KG1 (cell line): ENCODE data around the gene ACBD3.
"Not testable (repeated sequence)": the region's sequence is repeated elsewhere in the genome, so short reads cannot be mapped to it uniquely, and the experiment has no call there.

ENCODE experiments used
- DNase-seq: peaks from one replicate; lab custom pipeline; 2025; lab: John Stamatoyannopoulos, UW

ACBD3 gene

DNA sequence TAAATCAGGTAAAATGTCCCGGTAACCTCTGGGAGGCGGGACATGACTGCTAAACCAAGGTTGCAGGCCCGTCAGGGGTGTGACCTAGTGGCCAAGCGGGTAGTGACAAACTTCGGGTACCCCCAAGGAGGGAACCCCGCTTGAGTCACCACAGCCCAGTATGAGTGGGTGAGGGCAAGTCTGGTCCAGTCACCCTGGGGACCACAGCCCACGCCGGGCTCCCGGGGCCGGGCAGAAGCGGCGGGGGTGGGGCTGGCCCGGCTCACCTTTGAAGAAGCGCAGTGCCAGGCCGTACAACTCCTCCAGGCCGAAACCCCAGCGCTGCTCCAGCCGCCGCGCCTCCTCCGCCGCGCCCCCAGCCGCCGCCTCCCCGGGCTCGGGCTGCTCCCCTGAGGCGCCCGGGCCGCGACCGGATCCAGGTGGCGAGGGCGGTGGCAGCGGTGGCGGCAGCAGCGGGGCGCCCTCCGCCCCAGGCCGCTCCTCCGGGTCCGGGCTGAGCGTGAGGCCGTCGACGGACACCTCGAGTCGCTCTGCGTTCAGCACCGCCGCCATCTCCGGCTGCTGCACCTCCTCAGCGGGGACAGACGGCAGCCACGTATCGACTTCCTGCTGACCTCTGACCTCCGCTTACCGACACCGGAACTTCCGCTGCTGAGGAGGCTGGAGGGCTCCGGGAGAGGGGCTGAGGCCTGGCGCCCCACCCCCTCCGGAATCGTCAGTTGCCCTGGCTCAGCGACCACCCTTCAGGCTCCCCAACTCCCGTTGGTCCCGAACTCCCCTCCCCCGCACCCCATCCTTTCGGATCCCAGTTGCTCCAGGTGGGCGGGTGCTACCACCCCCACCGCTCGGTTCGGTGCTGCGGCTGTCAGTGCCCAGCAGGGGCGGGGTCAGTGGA is at the start of gene ACBD3:
Gene ACBD3, minus strand, starts transcription at position 618 of the 895 bp plus-strand sequence. Its CDS starts 66 bp downstream, at position 552.
- DNase-seq, result peak; percentile 70

DNA sequence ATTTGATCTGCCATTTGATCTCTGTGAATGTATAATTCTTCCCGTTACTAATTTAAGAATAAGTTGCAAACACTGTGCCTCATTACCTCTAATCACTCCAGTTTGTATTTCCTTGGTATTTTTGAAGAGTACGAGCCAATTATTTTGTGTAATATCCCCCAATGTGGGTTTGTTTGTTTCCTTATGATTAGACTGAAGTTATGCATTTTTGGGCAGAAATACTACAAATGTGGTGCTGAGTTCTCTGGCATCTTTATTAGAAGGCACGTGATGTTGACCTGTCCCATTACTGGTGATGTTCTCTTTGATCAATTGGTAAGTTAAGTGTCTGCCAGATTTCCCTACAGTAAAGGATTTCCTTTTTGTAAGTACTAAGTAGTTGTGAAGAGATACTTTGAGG is 47.3 kb upstream of the ACBD3 start:
- DNase-seq, result no peak

DNA sequence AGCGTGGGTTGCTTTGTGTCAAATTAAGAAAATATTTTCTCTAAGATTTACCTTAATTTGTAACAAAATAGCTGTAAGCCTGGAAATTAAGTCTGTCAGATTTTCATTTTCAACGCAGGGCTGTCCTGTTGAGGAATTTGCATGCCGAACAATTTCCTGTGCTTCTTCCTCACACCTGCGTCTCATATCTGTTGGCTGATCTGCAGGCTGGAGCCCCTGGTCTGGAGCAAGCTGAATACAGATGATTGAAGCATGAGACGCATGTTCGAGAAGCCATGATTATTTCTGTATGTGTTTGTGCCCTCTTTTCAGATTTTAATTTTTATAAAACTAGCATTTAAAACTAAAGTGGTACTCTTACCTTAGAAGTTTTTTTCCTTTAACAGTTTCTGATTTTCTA is 46.8 kb upstream of the ACBD3 start:
- DNase-seq, result no peak

DNA sequence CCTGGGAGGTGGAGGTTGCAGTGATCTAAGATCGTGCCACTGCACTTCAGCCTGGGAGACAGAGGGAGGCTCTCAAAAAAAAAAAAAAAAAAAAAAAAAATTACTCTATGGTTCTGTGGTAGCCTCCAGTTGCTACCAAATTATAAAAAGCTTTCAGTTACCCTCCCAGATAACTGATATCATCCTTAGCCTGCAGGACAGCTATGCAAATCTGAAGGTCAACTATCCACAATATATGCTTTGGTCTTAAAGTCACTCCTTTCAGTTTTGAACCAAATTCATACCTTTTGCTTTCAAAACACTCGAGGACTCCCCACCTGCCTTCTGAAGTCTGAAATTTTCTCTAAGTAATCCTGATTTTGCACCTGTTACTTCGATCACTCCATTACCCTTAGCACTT is 40.1 kb upstream of the ACBD3 start:
- DNase-seq, result no peak

DNA sequence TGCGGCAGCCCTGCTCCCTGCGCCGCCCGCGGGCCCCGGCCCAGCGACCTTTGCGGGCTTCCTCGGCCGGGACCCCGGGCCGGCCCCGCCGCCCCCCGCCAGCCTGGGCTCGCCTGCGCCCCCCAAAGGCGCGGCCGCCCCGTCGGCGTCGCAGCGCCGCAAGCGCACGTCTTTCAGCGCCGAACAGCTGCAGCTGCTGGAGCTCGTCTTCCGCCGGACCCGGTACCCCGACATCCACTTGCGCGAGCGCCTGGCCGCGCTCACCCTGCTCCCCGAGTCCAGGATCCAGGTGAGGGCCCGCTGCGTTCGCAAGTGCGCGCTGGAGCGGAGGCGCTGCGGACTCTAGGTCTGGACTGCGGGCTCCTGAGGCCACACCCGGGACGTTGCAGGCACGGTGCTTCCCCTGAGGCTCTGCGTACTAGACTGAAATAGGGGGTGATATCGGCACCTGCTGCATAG is 37.3 kb upstream of the ACBD3 start:
- DNase-seq, result no peak

DNA sequence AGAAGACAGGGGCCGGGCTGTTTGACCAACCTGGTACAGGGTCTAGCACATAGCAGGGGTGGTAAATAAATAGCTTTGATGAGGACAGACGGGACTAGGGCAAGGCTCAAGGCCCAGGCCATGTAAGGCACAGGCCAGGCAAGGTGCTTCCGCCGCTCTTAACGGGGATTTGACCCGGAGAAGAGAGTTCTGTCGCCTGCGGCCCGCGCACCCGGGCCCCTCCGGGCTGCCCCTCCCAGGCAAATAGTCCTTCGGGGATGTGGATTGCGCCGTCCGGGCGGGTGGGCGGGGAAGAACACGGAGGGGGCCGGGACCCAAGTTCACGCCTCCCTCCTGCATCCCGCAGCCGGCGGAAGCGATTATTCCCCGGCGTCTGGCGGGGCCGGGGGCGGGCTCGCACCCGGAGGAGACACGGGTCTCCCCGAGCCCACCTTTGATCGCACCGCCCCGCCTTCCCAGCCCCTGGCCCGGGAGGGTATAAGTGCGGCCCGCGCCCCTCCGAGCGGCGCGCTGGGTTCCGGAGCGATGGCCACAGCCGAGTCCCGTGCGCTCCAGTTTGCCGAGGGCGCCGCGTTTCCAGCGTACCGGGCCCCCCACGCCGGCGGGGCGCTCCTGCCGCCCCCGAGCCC is 36.7 kb upstream of the ACBD3 start, which contains the start of gene MIXL1:
Gene MIXL1, plus strand, starts transcription at position 508 of the 629 bp plus-strand sequence. Its CDS starts 18 bp downstream, at position 526.
- DNase-seq, result no peak

DNA sequence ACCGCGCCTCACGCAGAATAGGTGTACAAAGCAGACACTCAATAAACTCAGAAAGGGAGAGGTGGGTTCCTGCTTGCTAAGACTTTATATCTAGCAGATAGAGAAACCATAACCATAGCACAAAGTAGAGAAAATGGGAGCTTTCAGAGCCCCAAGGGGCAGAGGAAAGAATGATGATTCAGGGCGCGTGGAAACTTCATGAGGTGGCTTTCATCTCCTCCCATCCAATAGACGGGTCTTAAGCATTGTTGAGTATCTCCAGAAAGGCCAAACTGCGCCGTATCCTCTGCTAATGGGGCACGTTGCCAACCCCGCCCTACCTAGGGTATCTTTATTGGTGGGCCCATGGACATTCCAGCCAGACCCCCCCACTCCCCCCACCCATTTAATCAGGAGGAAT is 36.1 kb upstream of the ACBD3 start:
- no peak for DNase-seq

DNA sequence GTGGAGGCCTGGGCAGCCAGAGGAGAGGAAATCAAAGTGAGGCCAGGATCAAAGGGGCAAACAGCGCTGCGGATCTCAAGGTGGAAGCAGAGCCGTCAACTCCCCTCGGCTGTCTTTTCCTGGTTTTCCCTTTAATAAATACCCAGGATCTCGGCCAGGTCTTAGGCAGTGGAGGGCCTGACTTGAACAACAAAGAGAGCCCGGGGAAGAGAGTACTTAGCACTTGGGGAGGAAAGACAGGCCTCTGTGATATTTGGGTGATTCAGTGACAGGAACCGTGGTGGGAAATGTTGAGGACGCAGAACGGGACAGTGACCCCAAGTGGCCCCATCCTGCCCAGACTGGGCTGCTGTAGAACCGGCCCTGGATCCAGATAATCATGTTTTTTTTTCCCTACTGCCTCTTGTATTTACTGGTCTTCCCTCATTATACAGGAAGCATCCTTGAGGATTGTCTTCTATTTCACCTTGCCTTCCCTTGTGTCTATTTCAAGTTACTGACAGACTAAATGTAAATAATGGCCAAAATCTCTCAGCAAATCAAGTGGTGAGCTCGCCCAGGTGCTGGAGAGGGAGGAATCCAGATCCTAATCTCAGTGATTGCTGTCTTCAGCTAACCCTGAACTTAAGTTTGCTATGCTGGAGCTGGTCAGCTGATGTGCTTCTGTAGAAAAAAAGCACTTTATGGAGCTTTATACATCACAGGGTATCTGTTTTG is 34.1 kb upstream of the ACBD3 start:
- DNase-seq, result no peak

DNA sequence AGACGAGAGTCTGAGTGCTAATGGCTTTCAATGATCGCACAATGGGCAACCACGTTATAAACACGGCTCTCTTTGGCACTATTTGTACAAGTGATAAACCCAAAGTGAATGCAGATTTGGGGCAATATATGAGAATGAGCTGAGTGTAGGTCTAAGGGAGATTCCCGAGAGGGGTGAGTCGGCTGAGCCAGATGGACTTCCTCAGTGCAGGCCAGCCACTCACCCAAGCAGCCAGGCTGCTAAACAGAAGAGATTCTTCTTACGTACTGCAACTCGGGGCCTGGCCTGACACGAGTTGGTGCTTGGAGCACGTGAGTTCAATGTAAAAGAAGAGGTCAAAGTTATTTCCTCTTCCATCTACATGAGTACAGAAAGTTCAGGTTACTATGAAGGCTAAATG is 30.7 kb upstream of the ACBD3 start:
- DNase-seq, result no peak

DNA sequence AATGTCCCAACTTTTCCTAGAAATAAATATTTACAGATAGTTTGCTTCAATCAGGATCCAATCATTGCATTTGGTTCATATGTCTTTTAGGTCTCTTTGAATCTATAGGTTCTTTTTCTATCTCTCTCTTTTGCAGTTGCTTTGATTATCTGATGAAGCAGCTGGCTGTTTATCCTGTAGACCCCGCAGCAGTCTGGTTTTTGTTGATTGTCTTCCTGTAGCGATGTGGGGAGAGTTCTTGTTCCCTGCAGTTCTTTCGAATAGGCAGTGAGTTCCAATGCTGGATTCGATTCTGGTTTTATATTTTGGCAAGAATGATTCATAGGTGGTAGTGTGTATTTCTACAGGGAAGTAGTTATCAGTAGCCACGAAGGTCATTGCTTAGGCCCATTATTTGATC is 29.5 kb upstream of the ACBD3 start:
- no peak for DNase-seq

DNA sequence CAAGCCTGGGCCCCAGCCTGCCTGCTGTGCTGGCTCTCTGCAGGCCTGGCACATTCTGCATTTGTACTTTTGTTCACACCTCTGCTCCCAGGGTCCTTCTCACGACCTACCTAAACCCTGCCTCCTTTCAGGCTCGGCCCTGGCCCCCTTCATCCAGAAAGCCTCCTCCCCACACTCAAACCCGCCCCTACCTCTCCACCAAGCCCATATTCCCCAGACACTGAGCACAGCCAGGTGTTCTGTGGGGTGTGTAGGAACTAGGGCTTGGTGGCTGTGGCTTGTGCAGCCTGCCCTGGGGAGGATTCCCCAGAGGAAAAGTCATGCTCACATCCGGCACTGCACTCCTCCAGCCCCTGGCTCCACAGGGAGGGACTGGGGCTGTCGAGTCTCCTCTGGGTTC is 28.7 kb upstream of the ACBD3 start:
- DNase-seq, result no peak

DNA sequence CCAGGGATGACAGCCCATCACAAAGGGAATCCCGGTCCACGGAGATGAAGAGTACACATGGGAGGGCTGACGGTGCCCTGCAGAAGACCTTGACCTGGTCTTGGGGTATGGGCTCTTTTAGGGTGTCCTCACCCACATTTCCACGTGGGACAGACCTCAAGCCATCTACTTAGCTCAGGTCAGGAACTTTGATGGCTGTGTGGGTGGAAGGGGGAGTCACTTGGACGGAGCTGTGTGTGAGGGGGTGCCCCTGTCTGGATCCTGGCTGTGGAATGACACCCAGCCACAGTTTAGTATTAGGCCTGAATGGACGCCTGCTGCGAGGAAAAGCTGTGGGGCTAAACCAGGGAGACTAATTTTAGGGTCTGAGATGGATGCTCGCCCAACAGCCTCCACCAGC is 26.0 kb upstream of the ACBD3 start:
- no peak for DNase-seq

DNA sequence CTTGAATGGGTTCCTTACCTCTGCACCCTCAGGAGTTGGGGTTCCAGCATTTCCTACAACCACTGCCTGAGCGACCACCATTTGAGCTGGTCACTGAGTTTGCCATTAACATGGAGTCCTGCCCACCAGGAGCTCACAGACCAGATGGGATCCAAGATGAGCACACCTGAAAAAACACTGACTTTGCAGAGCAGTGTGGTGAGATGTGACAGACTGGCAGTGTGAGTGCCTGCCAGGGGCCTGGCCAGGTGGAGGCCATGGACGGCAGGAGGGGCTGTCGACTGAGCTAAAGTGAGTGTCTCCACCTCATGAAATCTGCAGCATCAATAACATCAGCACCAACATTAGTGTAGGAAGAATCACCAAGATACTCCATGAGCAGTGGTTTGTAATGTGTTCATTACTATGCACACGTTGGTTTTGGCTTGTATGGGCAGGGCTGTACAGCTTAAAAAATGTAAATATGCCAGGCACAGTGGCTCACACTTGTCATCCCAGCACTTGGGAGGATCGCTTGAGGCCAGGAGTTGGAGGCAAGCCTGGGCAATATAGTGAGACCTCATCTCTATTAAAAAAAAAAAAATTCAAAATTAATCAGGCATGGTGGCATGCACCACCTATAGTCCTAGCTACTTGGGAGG is 24.8 kb upstream of the ACBD3 start:
- no peak for DNase-seq

DNA sequence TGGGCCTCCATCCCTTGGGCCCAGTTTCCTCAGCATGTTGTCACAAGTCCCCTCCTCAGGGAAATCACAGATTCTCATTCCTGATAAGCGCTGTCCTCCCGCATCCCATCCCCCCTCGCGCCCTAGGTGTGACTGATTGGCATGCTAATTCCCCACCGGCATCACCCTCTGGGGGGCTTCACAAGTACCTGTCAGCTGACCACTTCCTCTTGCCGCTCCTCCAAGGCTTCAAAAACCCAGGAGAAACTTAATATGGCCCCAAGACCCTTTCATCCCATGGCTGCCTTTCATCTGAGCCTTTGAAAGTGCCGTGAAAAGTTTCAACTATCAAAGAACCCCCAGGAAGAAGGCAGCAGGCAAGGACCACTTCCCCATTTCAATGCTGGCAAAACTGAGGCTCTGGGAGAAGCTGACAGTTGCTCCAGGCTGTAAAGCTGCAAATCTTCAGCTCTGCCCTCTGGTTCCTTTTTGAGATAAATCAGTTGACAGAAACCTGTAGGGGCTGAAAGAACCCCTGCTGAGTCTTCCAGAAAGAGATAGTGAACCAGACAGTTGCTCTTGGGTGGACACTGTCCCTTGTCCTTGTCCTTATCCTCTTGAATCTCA is 24.1 kb upstream of the ACBD3 start:
- no peak for DNase-seq

DNA sequence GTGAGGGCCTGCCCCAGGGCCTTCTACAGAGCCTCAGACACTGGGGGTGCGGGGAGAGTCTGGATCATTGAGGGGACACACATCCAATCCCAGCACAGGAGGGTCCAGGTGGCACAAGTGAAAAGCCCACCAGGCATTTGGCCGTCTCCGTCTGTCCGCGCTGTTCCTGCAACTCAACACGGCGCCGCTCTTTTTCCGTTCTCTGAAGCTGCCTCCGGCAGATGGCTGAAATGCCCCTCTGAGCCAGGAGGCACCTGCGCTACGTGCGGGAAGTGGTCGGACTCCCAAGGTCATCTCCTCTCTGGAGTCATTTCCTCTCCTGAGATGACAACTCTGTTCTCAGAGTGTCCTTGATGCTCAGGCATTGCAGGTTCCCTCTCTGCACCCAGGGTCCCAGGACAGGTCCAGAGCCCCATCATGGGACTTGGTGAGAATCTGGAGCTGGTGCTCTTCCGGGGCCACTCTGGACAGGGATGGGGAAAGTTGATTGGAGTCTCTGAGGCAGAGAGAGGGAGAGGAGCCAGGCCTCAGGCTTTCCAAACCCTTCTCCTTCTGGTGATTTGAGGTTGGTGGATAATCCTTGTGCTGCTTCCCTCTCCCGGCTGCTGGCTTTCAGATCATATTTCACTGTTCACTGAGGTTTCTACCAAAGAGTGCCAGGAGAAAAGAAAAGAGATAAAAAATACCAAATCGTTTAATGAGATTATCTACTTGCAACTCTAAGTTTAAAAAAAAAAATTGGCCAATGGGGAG is 22.9 kb upstream of the ACBD3 start:
- no peak for DNase-seq

DNA sequence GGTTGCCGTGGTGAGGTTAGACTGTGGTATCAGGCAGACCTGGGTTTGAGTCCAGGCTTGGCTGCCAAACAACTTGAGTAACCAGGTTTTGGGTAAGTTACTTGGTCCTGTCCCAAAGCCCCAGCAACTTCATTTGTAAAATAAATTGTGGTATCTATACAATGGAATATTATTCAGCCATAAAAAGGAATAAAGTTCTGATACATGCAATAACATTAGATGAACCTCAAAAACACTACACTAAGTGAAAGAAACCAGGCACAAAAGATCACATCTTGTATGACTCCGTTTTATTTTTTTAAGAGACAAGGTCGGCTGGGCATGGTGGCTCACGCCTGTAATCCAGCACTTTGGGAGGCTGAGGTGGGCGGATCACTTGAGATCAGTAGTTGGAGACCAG is 20.5 kb upstream of the ACBD3 start:
- no peak for DNase-seq

DNA sequence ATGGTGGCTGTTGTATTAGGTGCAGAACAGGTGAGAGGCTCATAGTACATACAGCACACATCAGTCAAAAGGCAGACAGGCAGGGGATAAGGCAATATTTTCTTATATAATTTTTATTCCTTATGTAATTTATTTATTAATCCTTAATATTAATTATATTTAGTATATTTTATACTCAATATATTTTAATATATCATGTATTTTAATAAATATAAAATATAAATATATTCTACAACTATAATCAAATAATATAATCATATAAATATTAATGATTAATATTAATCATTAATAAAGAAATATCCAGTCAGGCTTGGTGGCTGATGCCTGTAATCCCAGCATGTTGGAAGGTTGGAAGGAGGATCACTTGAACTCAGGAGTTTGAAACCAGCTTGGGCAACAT is 17.7 kb upstream of the ACBD3 start:
- DNase-seq, result no peak

DNA sequence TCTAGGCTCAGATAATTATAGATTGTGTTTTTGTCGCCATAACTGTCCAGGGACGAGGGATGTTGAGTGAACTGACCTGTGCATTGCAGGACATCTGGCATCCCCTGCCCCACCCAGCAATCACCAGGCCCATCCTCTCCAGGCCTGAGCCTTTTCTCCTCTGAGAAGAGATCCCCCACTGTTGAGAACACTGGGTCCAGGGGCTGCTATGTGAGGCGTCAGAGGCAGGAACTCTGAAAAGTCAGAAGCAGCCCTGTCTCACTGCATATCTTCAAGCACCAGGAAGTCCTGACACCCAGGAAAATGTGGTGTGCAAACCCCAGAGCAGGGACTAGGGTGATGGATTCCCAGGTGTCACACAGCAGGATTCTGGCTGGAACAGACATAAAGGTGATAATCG is 17.1 kb upstream of the ACBD3 start:
- no peak for DNase-seq

DNA sequence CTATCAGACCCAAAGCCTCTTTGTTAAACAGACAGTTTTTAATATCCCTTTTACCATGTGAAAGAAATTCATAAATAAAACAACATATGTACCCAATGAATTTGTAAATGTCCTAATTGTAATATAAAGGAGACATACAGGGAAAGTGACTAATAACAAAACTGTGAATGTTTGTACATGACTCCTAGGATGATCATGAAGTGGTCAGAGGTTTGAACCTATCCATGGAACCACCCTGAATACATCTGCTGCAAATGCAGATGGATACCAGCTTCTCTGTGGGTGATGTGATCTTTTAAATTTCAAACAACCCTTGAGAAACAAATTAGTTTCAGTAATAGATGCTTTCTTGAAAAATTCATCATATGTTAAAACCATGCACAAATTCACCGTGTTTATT is 16.7 kb upstream of the ACBD3 start:
- DNase-seq, result no peak

DNA sequence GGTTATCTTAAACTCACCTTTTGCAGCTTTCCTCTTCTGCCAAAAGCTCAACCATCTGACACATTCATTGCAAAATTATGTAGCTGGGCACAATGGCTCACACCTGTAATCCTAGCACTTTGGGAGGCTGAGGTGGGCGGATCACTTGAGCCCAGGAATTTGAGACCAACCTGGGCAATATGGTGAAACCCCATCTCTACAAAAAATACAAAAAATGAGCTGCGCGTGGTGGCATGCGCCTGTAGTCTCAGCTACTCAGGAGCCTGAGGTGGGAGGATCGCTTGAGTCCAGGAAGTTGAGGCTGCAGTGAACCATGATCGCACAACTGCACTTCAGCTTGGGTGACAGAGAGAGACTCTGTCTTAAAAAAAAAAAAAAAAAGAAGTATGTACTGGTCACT is 16.1 kb upstream of the ACBD3 start:
- not testable (repeated sequence) for DNase-seq

DNA sequence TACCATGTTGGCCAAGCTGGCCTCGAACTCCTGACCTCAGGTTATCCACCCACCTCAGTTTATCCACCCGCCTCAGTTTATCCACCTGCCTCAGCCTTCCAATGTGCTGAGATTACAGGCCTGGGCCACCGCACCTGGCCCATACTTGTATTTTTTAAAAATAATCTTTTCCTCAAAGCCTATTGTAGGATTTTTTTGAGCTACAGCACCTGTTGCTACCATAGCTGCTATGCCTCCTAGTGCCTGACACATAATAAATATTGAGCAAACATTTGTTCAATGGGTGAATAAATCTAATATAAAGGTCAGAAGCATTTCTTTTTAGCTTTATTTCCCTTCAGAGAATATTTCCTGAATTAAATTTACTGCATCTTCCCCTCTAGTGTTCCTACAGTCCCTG is 15.7 kb upstream of the ACBD3 start:
- DNase-seq, result no peak
